ENCODE measurements around the gene BLVRB.
"Not testable (repeated sequence)": the region's sequence is repeated elsewhere in the genome, so short reads cannot be mapped to it uniquely, and the experiment has no call there.

The BLVRB gene

DNA sequence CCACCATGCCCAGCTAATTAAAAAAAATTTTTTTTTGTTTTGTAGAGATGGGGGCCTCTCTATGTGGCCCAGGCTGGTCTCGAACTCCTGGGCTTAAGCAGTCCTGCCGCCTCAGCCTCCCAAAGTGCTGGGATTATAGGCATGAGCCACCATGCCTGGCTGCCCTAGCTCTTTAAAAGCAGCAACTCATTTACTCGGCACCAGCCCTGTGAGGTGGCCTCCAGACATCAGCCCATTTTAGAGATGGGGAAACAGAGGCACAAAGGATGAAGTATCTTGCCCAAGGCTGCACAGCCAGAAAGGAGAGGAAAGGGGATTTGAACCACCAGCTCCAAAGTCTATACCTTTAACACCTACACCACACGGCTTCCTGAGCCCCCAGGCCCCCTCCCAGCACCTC is 52.7 kb downstream of the BLVRB start:
- DNase-seq (ENCODE audit: low read depth, low spot score) = no peak
- H3K36me3 ChIP-seq (ENCODE audit: insufficient read depth, low read length) = no peaks in the 10 kb centered on the region
- no peaks in the 10 kb centered on the region for H3K9me3 ChIP-seq (ENCODE audit: low read depth, low read length)
- TF ChIP-seq POLR2AphosphoS5 (IDR thresholded peaks at IDR 0.05; ENCODE audit: borderline replicate concordance, low read depth, low read length) (no peak), EZH2 (IDR thresholded peaks at IDR 0.05) (no peak), FOXP2 (optimal IDR thresholded peaks at IDR 0.05; ENCODE audit: control extremely low read depth, extremely low read length, insufficient read depth) (no peak)
- no peak overlapping the region for H3K9ac ChIP-seq (ENCODE audit: insufficient read length)
- no peak overlapping the region for H3K4me3 ChIP-seq
- no peak overlapping the region for H3K27ac ChIP-seq

DNA sequence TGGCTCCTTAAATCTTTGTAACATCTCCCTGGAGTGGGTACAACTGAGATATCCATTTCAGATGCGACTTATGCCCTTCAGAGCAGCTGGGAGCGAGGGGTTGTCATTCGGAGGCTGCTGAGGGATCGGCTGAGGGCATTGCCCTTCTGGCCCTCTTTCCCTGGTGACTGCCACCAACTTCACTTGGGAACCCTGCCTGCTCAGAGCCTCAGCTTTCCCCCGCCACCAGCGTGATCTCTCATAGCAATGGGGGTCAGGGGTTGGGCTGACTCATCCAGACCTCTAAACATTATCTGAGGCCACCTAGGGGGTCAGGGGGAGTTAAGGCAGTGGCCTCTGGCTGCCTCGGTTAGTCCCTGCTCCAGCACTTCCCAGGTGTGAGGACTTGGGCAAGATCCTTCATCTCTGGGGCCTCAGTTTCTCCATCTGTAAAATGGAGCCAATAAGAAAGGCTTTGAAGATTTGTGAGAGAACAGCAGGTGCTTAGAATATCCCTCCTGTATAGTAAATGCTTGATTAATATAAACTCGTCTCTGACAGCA is 53.5 kb downstream of the BLVRB start:
- Histone ChIP-seq H3K36me3 (ENCODE audit: insufficient read depth, low read length) (no peaks in the 10 kb centered on the region), H3K4me3 (no peak overlapping the region), H3K27ac (no peak overlapping the region), H3K9me3 (ENCODE audit: low read depth, low read length) (no peaks in the 10 kb centered on the region), H3K9ac (ENCODE audit: insufficient read length) (no peak overlapping the region)
- no peak for DNase-seq (ENCODE audit: low read depth, low spot score)
- TF ChIP-seq EZH2 (IDR thresholded peaks at IDR 0.05) = no peak
- no peak for TF ChIP-seq POLR2AphosphoS5 (IDR thresholded peaks at IDR 0.05; ENCODE audit: borderline replicate concordance, low read depth, low read length)
- no peak for TF ChIP-seq FOXP2 (optimal IDR thresholded peaks at IDR 0.05; ENCODE audit: control extremely low read depth, extremely low read length, insufficient read depth)

DNA sequence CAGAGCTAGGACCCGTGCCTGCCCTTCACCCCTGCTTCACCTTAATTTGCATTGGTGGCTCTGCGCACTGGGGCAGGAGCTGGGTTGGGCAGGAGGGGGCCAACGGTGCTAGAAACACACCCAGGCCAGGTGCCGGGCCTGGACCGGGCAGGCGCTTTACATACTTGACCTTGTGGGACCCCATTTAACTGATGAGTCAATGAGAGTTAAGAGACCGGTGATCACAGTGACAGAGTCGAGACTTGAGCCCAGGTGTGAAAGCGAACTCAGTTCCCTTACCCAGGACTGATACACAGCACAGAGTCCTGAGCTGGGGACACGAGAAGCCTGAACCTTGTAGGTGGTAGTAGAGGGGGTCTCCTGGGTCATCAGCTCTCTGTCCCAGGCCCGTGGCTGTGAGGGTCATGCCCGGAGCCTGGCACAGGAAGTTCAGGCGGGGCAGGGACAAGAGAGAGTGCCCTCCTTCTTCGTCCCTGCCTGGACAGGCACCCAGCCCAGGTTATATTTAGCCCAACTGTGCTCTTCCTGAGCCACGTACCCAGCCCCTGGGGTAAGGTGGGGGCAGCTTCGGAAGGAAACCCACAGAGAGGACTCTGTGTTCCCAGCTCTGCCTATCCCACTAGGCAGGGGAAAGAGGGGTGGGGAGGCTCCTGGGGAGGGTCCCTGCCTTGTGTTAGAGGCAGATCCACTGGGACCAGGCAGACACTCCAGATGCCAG is 54.3 kb downstream of the BLVRB start:
- Histone ChIP-seq H3K27ac (no peak overlapping the region), H3K9ac (ENCODE audit: insufficient read length) (no peak overlapping the region), H3K4me3 (no peak overlapping the region), H3K36me3 (ENCODE audit: insufficient read depth, low read length) (no peaks in the 10 kb centered on the region), H3K9me3 (ENCODE audit: low read depth, low read length) (no peaks in the 10 kb centered on the region)
- no peak for TF ChIP-seq FOXP2 (optimal IDR thresholded peaks at IDR 0.05; ENCODE audit: control extremely low read depth, extremely low read length, insufficient read depth)
- TF ChIP-seq EZH2 (IDR thresholded peaks at IDR 0.05) = no peak
- no peak for DNase-seq (ENCODE audit: low read depth, low spot score)

DNA sequence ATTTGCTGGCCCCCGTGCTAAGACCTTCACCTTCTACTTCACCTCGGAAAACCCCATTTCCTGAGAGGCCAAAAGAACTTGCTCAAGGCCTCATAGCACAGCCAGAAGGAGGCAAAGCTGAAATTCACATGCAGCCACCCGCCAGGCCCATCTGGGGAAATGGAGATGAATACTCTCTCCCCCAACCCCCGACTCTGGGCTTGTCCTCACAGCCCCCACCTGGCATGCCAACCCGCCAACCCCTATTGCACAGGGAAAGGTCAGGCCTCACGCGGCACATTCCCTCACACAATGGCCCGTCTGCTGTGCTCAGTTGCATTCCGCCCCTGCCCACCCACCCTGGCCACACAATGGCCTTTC is 55.5 kb downstream of the BLVRB start:
- Histone ChIP-seq H3K9me3 (ENCODE audit: low read depth, low read length) (no peaks in the 10 kb centered on the region), H3K4me3 (no peak overlapping the region), H3K36me3 (ENCODE audit: insufficient read depth, low read length) (no peaks in the 10 kb centered on the region), H3K27ac (no peak overlapping the region), H3K9ac (ENCODE audit: insufficient read length) (no peak overlapping the region)
- DNase-seq (ENCODE audit: low read depth, low spot score) = no peak
- no peak for TF ChIP-seq FOXP2 (optimal IDR thresholded peaks at IDR 0.05; ENCODE audit: control extremely low read depth, extremely low read length, insufficient read depth)
- TF ChIP-seq POLR2AphosphoS5 (IDR thresholded peaks at IDR 0.05; ENCODE audit: borderline replicate concordance, low read depth, low read length) = no peak

DNA sequence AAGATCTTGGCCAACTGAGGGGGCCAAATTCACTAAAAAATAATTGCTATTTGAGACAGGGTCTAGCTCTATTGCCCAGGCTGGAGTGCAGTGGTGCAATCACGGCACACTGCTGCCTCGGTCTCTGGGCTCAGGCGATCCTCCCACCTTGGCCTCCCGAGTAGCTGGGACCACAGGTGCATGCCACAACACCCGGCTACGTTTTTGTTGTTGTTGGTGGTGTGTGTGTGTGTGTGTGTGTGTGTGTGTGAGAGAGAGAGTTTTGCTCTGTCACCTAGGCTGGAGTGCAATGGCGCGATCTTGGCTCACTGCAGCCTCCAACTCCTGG is 57.0 kb downstream of the BLVRB start:
- H3K4me3 ChIP-seq; H3K36me3 ChIP-seq (ENCODE audit: insufficient read depth, low read length); DNase-seq (ENCODE audit: low read depth, low spot score); H3K9ac ChIP-seq (ENCODE audit: insufficient read length); H3K9me3 ChIP-seq (ENCODE audit: low read depth, low read length); H3K27ac ChIP-seq: not testable (repeated sequence)

DNA sequence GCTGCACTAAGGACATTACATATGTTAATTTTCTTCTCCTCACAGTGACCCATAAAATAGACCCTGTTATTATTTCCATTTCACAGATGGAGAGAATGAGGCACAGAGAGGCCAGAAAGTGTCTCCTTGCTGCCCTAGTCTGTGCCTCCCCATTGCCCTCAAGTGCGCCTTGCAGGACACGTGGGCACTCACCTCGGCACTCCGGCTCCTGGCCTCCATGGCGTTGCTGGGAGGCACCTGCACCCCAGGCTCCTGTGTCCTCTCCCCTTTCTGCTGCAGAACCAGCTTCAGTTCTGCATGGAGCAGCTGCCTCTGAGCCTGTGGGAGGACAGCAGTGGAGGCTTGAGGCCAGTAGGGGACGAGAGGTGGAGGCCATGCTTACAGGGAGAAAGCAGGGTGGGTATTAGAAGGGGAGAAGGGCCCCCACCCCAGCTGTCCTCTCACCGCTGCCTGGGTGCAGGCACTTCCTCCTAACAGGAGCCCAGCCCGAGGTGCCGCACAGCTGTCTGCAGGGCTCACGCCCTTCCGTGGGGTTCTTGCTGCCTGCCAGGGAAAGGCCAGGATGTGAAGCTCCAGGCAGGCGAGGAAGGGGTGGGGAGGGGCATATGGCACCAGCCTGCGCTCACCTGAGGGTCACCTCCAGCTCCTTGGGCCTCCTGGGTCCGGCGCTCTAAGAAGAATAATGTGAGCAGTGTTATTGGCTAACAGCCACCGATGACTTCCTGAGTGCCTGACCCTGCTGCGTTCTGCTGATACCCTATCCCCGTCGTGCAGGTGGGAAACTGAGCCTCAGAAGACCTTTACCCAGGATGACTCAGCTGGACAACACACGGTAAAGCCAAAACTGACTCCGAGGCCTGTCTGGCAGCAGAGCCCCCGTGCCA is 57.6 kb downstream of the BLVRB start:
- Histone ChIP-seq H3K9me3 (ENCODE audit: low read depth, low read length) (no peaks in the 10 kb centered on the region), H3K4me3 (no peak overlapping the region), H3K36me3 (ENCODE audit: insufficient read depth, low read length) (no peaks in the 10 kb centered on the region), H3K9ac (ENCODE audit: insufficient read length) (no peak overlapping the region), H3K27ac (no peak overlapping the region)
- no peak for TF ChIP-seq EZH2 (IDR thresholded peaks at IDR 0.05)
- TF ChIP-seq FOXP2 (optimal IDR thresholded peaks at IDR 0.05; ENCODE audit: control extremely low read depth, extremely low read length, insufficient read depth) = no peak
- TF ChIP-seq POLR2AphosphoS5 (IDR thresholded peaks at IDR 0.05; ENCODE audit: borderline replicate concordance, low read depth, low read length) = no peak
- no peak for DNase-seq (ENCODE audit: low read depth, low spot score)

DNA sequence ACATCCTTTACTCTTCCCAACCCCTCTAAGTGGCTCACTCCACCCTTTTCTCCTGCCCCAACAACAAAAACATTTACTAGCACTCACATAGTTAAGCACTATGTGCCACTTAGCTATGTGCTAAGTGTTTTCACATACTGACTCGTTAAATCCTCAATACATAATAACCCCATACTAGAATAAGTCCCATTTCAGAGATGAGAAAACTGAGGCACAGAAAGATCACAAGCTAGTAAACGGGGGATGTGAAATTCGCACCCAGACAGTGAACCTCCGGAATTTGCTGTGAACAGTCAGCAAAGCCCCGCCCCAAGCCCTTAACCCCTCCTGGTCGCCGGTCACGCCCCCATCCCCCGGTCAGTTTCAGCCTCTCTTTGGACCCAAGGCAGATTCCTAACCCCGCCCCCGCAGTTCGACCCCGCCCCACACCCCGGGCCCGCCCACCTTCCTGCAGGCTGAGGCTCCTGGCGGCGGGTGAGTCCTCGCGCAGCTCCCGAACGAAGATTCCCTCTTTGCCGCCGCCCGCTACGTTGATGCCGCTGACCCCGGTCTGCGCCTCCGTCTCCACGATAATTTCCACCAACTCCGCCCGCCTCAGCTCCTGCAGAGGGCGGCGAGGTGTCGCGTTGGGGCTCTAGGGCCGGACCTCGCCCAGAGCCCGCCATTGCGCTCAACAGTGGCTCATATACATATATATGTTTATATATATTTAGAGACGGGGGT is 62.1 kb downstream of the BLVRB start:
- Histone ChIP-seq H3K36me3 (ENCODE audit: insufficient read depth, low read length) (no peaks in the 10 kb centered on the region), H3K9ac (ENCODE audit: insufficient read length) (peak overlapping the region; percentile 60), H3K4me3 (peak overlapping the region; percentile 79), H3K9me3 (ENCODE audit: low read depth, low read length) (no peaks in the 10 kb centered on the region), H3K27ac (no peak overlapping the region)
- TF ChIP-seq POLR2AphosphoS5 (IDR thresholded peaks at IDR 0.05; ENCODE audit: borderline replicate concordance, low read depth, low read length) (no peak; the same call in 1 of the 2 replicates), FOXP2 (optimal IDR thresholded peaks at IDR 0.05; ENCODE audit: control extremely low read depth, extremely low read length, insufficient read depth) (no peak), EZH2 (IDR thresholded peaks at IDR 0.05) (no peak)
- no peak for DNase-seq (ENCODE audit: low read depth, low spot score)

DNA sequence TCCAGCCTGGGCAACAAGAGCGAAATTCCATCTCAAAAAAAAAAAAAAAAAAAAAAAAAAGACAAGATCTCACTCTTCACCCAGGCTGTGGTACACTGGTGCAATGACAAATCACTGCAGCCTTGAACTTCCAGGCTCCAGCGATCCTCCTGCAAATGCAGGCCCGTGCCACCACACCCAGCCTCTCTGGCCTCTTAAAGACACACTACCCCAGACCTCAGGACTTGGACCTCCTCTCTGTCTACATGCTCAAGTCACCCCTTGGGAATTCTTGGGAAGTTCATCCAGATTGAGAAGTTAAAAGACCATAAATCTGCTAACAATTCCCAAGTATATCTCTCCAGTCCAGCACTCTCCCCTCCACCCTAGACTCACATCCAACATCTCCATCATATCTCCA is 65.0 kb downstream of the BLVRB start:
- Histone ChIP-seq H3K36me3 (ENCODE audit: insufficient read depth, low read length) (no peaks in the 10 kb centered on the region), H3K9ac (ENCODE audit: insufficient read length) (no peak overlapping the region), H3K9me3 (ENCODE audit: low read depth, low read length) (no peaks in the 10 kb centered on the region), H3K27ac (no peak overlapping the region), H3K4me3 (no peak overlapping the region)
- DNase-seq (ENCODE audit: low read depth, low spot score) = no peak
- TF ChIP-seq FOXP2 (optimal IDR thresholded peaks at IDR 0.05; ENCODE audit: control extremely low read depth, extremely low read length, insufficient read depth) (no peak), EZH2 (IDR thresholded peaks at IDR 0.05) (no peak), POLR2AphosphoS5 (IDR thresholded peaks at IDR 0.05; ENCODE audit: borderline replicate concordance, low read depth, low read length) (no peak)

All from SK-N-MC (cell line).